ENCODE measurements around the gene NT5E.
"Not testable (repeated sequence)": the region's sequence is repeated elsewhere in the genome, so short reads cannot be mapped to it uniquely, and the experiment has no call there.

The NT5E gene

DNA sequence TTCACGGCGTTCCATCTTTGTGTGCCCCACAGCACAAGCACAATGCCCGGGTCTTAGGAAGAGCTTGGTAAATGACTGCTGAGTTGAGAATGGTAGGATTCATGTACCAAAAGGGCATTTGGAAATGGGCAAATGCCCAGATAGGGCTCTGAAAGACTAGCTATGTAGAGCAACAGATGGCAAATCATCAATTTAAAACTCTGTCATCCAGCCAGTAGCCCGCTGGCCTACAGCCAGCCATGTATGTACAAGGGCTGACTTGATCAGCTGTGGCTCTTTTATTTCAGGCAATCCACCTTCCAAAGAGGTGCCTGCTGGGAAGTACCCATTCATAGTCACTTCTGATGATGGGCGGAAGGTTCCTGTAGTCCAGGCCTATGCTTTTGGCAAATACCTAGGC is 35.1 kb downstream of the NT5E start:
- peak in 3 of 56 donors; percentile 8 to 37 (median 11) for DNase-seq

DNA sequence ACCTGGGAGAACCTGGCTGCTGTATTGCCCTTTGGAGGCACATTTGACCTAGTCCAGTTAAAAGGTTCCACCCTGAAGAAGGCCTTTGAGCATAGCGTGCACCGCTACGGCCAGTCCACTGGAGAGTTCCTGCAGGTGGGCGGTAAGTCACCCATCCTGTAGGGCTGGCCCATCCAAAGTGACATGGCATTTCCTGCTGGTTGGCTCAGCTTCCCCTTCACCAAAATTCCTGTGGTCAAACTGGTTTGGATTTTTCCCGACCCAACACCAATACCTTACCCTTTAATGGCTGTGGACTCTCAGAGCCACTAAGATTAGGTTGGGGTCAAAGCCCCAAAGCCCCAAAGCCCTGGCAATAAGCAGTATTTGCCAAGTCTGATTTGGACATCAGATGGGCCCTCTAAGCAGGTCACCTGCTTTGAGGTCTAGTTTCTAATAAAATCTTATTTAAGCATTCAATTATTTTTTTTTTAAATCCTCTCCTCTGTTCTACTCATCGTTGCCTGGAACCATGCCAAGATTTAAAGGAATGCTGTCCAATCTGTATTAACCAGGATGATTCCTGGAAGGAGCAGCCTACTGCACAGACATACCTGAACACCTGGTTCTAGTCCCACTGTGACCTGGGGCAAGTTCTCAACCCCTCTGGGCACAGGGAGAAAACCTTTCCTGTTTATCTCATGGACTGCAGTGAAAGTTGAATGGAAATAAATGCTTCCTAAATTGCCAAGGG is 40.8 kb downstream of the NT5E start:
- no peak for DNase-seq

DNA sequence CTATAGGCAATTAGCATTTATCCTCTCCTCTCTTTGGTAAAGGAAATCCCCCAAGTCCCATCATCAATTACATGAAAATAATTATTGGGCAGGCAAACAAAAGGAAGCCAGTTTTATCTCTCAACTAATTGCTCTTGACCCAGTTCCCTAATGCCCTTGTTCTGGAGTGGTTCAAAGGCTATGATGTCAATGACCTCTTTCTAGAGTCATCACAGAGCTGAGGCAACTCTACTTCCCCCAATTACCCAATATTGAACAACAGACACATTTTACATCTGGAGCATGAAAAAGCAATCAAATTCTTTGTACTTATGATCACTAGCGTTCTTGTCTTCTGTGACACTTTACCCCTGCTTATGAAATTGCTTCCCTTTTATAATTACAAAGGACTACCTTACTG is 43.5 kb downstream of the NT5E start:
- no peak for DNase-seq

DNA sequence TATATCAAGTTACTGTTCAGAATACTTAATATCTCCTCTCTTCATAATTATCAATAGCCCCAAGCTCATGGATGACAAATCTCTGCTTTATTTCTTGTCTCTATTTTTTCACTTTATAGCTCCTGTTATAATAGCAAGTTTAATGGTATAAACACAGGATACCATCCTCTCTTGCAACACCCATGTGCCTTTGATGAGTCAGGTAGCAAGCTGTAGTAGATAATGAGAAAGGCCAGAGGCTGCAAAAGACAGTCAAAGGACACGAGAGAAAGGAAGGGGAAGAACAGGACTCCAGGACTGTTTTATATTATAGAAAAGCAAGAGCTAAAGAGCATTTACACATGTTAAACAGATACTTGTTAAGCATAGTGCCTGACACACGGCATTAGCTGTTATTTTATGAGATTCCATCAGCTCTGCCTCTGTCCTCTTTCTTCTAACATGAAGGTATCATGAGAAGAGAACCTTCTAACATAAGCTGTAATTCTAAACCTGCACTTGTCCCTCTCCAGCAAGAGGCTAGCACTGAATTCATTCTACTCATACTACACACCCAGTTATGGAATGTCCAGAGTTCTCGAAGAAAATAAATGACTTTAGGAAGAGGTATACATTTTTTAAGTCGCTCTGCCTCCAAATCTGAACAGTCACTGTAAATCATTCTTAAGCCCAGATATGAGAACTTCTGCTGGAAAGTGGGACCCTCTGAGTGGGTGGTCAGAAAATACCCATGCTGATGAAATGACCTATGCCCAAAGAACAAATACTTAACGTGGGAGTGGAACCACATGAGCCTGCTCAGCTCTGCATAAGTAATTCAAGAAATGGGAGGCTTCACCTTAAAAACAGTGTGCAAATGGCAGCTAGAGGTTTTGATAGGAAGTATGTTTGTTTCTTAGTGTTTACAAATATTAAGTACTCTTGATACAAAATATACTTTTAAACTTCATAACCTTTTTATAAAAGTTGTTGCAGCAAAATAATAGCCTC is 45.0 kb downstream of the NT5E start:
- DNase-seq, result no peak

DNA sequence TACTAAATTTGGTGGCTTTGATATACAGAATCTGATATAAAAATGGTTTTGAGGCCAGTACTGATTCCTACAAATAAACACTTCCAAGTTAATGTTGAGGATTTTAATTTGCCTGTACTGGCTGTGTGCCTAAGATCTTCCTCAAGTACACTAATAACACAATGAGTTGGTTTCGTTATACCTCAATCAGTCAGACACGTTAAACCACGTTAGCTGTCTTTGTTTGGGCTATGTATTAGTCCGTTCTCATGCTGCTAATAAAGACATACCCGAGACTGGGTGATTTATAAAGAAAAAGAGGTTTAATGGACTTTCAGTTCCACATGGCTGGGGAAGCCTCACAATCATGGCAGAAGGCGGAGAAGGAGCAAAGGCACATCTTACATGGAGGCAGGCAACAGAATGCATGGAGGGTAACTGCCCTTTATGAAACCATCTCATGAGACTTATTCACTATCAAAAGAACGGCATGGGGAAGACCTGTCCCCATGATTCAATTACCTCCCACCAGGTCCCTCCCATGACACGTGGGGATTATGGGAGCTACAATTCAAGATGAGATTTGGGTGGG is 46.2 kb downstream of the NT5E start:
- no peak for DNase-seq

DNA sequence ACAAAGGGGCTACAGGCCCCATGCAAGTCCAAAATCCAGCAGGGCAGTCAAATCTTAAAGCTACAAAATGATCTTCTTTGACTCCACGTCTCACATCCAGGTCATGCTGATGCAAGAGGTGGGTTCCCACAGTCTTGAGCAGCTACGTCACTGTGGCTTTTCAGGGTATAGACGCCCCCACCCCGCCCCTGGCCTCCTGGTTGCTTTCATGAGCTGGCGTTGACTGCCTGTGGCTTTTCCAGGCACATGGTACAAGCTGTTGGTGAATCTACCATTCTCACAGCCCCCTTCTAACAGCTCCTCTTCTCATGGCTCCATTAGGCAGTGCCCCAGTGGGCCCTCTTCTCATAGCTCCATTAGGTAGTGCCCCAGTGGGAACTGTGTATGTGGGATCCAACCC is 47.0 kb downstream of the NT5E start:
- no peak for DNase-seq

DNA sequence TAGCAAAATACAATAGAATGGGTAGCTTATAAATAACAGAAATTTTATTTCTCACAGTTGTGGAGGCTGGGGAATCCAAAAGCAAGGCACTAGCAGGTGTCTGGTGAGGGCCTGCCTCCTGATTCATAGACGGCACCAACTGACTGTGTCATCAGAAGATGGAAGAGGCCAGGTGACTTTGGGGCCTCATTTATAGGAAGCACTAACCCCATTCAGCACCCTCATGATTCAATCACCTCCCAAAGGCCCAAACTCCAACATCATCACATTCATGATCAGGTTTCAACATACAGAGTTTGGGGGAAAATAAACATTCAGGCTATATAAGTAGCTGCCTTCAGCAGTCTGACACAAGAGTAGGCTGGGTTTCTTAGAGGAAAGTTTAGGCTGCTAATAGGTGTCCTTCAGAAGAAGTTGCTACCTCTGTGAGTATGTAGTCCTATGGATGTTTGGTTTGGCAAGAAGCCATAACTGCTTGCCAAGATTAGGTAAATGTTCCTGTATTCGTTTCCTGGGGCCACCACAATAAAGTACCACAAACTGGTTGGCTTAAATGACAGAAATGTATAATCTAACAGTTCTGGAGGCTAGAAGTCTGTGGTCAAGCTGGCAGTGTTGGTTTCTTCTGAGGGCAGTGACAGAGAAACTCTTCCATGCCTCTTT is 48.8 kb downstream of the NT5E start:
- no peak for DNase-seq

DNA sequence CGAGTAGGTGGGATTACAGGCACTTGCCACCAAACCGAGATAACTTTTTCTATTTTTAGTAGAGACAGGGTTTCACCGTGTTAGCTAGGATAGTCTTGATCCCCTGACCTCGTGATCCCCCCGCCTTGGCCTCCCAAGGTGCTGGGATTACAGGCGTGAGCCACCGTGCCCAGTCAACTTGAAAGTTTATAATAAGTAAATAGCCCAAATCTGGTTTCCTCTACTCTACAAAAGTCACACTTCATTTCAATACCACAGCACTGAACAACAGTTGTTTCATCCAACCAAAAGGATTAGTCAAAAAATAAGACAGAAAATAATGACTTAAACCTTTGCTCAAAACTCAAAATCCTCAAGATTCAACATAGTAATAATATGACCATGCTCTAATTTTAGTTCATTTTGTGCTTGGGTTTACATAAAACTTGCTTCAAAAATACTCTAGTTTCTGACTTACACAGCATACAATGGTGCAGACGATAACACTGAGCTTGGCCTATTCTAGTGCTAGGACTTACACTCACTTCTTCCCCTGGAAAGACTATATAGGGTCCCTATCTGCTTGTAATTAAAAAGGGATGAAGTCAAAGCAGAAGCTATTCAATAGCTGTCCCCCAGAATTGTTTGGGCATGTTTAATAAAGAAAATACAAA is 56.7 kb downstream of the NT5E start:
- DNase-seq, result no peak

DNA sequence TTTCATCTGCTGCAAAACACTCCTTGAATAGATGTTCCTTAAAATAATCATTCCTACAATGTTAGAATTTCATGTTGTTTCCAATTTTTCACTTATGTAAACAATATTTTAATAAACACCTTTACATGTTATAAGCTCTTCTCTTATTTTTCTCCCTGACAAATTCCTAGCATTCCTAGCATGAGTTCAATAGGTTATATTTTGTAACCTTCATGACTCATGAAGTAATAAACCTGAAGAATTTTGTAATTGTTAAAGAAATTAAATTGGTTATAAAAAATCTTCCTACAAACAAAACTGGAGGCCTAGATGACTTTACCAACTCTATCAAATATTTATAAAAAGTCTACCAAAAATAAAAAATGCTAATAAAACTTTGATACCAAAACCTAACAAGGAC is 66.3 kb downstream of the NT5E start:
- no peak for DNase-seq

DNA sequence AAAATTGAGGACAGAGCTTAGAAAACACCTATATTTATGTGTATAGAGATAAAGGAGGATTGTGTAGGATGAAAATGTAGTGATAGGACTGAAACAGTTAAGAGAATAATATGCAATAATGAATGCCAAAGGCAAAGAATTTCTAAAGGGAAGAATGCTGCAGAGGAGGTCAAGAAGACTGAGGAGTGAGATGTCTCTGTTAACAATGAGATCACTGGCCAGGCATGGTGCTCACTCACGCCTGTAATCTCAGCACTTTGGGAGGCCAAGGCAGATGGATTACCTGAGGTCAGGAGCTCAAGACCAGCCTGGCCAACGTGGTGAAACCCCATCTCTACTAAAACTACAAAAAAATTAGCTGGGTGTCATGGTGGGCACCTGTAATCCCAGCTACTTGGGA is 74.4 kb downstream of the NT5E start:
- not testable (repeated sequence) for DNase-seq

DNA sequence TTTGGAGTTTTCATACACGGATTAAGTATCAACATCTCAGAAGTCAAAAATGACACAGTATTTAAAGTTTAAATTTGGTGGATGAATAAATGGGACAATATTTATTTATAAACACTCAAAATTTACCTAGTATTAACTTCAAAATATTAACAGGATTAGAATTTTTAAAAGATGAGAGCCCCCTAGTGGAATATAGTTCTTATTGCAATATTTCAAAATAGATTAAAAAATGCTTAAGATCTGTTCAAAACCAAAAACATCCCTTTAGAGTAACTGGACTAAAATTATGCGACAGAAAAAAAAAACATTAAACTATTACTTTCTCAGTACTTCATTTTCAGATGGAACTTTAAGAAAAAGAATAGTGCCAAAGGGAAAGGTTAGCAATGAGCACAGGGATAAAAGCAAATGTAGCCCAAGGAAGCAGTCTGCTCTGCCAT is 87.2 kb downstream of the NT5E start:
- no peak for DNase-seq

DNA sequence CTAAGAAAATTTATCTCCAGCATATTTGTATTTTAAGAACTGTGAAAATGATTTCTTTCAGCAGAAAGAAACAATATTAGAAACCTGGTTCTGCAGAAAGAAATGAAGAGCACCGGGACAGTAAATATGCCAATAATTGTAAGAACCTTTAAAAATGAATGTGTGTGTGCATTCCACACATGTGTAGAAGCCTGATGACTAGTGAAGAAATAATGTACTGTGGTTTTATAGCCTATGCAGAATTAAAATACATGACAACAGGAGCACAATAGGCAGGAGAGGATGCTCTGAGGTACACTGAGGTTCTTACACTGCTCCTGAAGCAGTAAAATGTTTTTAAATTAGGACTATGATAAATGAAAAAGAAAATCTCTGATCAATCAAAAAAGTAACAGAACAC is 94.9 kb downstream of the NT5E start:
- DNase-seq, result no peak
